Measurements from ENCODE around the gene PERP. TPM values are rescaled to one million over a fixed set of nuclear protein-coding genes. Genes with fewer than 3 reads are reported as not detected.

Gene PERP
- total RNA-seq: 229 and 343 TPM in 2 replicates

GRCh38 chr6:138107078-138107751 is at the start of gene PERP:
TSS of gene PERP (minus strand) at chr6:138107419. CDS start at chr6:138107340, 79 bp downstream.

Other genes with a start within 250 kb of the PERP start
- 21.4 and 39.9 TPM in 2 replicates for gene TNFAIP3, start 240.2 kb downstream of the PERP start, total RNA-seq
- gene ARFGEF3, start 54.5 kb upstream of the PERP start, total RNA-seq: under 0.01 and 0.08 TPM in 2 replicates
- not detected in 2 replicates for gene PBOV1, start 111.1 kb upstream of the PERP start, total RNA-seq

Data from hair follicular keratinocyte (primary cell).